NCI-H2029 (cell line): ENCODE data around the gene GABRP.
"Not testable (repeated sequence)": the region's sequence is repeated elsewhere in the genome, so short reads cannot be mapped to it uniquely, and the experiment has no call there.

Experiments
- DNase-seq: peaks from one replicate; lab custom pipeline; 2025; lab: John Stamatoyannopoulos, UW

GABRP gene

GRCh38 chr5:170783498-170784247, at the start of gene GABRP:
TSS of gene GABRP (plus strand) at chr5:170783725. CDS start at chr5:170788616, 4,891 bp downstream.
- DNase-seq: no peak

- no peak for DNase-seq
These were observed 46.6 kb upstream of the GABRP start for GRCh38 chr5:170736966-170737365.

- no peak for DNase-seq
These were observed 45.9 kb upstream of the GABRP start for GRCh38 chr5:170737591-170737990.

GRCh38 chr5:170738840-170739239, 44.7 kb upstream of the GABRP start:
- DNase-seq: no peak

- no peak for DNase-seq
These were observed 44.1 kb upstream of the GABRP start for GRCh38 chr5:170739446-170739845.

- no peak for DNase-seq
These were observed 42.8 kb upstream of the GABRP start for GRCh38 chr5:170740551-170741205.

- DNase-seq: no peak
These were observed 41.7 kb upstream of the GABRP start for GRCh38 chr5:170741801-170742200.

- no peak for DNase-seq
These were observed 39.7 kb upstream of the GABRP start for GRCh38 chr5:170743876-170744212.

GRCh38 chr5:170745481-170746071, 37.9 kb upstream of the GABRP start:
- DNase-seq: no peak

GRCh38 chr5:170746075-170746960, 37.2 kb upstream of the GABRP start:
- DNase-seq: no peak

GRCh38 chr5:170746961-170747340, 36.6 kb upstream of the GABRP start:
- DNase-seq: no peak

GRCh38 chr5:170747357-170747756, 36.2 kb upstream of the GABRP start:
- DNase-seq: no peak

GRCh38 chr5:170747851-170748250, 35.7 kb upstream of the GABRP start:
- no peak for DNase-seq

- DNase-seq: no peak
These were observed 34.5 kb upstream of the GABRP start for GRCh38 chr5:170748951-170749471.

GRCh38 chr5:170749911-170750431, 33.6 kb upstream of the GABRP start:
- no peak for DNase-seq

GRCh38 chr5:170750791-170751190, 32.7 kb upstream of the GABRP start:
- DNase-seq: no peak

GRCh38 chr5:170751631-170752030, 31.9 kb upstream of the GABRP start:
- no peak for DNase-seq

GRCh38 chr5:170752257-170753215, 31.0 kb upstream of the GABRP start:
- DNase-seq: peak; percentile 11

- DNase-seq: no peak
These were observed 30.2 kb upstream of the GABRP start for GRCh38 chr5:170753311-170753710.

GRCh38 chr5:170754508-170754907, 29.0 kb upstream of the GABRP start:
- not testable (repeated sequence) for DNase-seq
